Smooth muscle cell (in vitro differentiated cells): Measurements from ENCODE around the gene UPK3A. TPM values are rescaled to one million over a fixed set of nuclear protein-coding genes. Genes with fewer than 3 reads are reported as not detected.
"Not testable (repeated sequence)": the region's sequence is repeated elsewhere in the genome, so short reads cannot be mapped to it uniquely, and the experiment has no call there.

ENCODE experiments used
- DNase-seq: peaks from one replicate; lab custom pipeline; 2025; ENCODE audit not compliant: unreplicated experiment; lab: John Stamatoyannopoulos, UW
- H2AFZ ChIP-seq: fragments of 200-600 bp; sonication (generic); 2 replicates; pipeline ENCODE4 v1.6.0; 2016; ENCODE audit warnings: antibody characterized with exemption, low read depth, mild to moderate bottlenecking
- H3F3A ChIP-seq: fragments of 200-600 bp; sonication (generic); 2 replicates; pipeline ENCODE4 v1.6.0; 2017; ENCODE audit warnings: antibody characterized with exemption, low read depth
- H3K27ac ChIP-seq: fragments of 200-600 bp; sonication (generic); 2 replicates; pipeline ENCODE4 v1.5.1; 2016; ENCODE audit warnings: low read depth, mild to moderate bottlenecking
- H3K27me3 ChIP-seq: fragments of 200-600 bp; sonication (generic); 2 replicates; pipeline ENCODE4 v1.6.1; 2016; ENCODE audit warnings: low read depth, mild to moderate bottlenecking
- H3K36me3 ChIP-seq: fragments of 200-600 bp; sonication (generic); 2 replicates; pipeline ENCODE4 v1.5.1; 2016; ENCODE audit warnings: low read depth
- H3K4me1 ChIP-seq: fragments of 200-600 bp; sonication (generic); 2 replicates; pipeline ENCODE4 v1.5.1; 2016; ENCODE audit warnings: low read depth
- H3K4me2 ChIP-seq: fragments of 200-600 bp; sonication (generic); 2 replicates; pipeline ENCODE4 v1.6.0; 2016; ENCODE audit warnings: mild to moderate bottlenecking
- H3K4me3 ChIP-seq: fragments of 200-600 bp; sonication (generic); 2 replicates; pipeline ENCODE4 v1.5.1; 2016; ENCODE audit warnings: mild to moderate bottlenecking
- H3K79me2 ChIP-seq: fragments of 200-600 bp; sonication (generic); 2 replicates; pipeline ENCODE4 v1.6.0; 2016; ENCODE audit warnings: low read depth, mild to moderate bottlenecking
- H3K9ac ChIP-seq: fragments of 200-600 bp; sonication (generic); 2 replicates; pipeline ENCODE4 v1.6.0; 2016; ENCODE audit warnings: low read depth
- H3K9me3 ChIP-seq: fragments of 200-600 bp; sonication (generic); replicated peaks from 2 replicates; pipeline ENCODE4 v1.5.1; 2016; ENCODE audit warnings: low read depth
- H4K20me1 ChIP-seq: fragments of 200-600 bp; sonication (generic); 2 replicates; pipeline ENCODE4 v1.6.0; 2016; ENCODE audit warnings: low read depth
- WGBS: methylation state at CpG from one replicate; pipeline ENCODE4 v1.1.7; 2016; ENCODE audit warnings: low lambda C conversion rate; 5-methylcytosine and 5-hydroxymethylcytosine counted together
- polyA plus RNA-seq: library from polyadenylated mRNA; unstranded; fragments of >200 nt; fragmentation: Nextera tagmentation; extraction: Ambion mirVana; gene quantifications from 2 replicates; pipeline ENCODE4 v1.2.1, GENCODE V29; 2016
- total RNA-seq: library from RNA; depleted of rRNA; stranded (reverse); fragments of >200 nt; gene quantifications from 2 replicates; pipeline ENCODE4 v1.2.3, GENCODE V29; 2014
- TF ChIP-seq, protein P1 (sequence below): fragments of 200-600 bp; sonication (generic); IDR thresholded peaks from 2 replicates; pipeline ENCODE4 v1.5.1; 2017; ENCODE audit warnings: borderline replicate concordance, mild to moderate bottlenecking, antibody characterized with exemption; ENCODE audit not compliant: insufficient read depth, poor library complexity, severe bottlenecking

The UPK3A gene
- total and polyA plus RNA-seq, 2 experiments from 2014 or later = not detected

DNA sequence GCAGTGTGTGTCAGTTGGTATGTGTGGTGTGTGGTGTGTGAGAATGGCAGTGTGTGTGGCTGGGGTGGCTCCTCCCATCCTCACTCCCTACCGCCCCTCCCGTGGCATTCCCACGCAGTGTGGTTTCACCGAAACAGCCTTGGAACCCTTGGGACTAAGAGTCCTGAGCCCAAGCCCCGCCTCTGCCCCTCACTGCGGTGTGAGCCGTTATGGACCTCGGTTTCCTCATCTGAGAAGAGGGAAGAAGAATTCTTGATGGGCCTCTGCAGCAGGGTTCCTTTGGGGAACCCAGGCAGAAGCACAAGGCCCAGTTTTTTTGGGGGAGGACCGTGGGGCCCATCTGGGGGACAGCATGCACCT is 7.2 kb downstream of the UPK3A start:
- H3K9ac ChIP-seq = no peak overlapping the region
- H3K27ac ChIP-seq = no peak overlapping the region
- DNase-seq = no peak
- H4K20me1 ChIP-seq = no peaks in the 10 kb centered on the region
- no peaks in the 10 kb centered on the region for H3K79me2 ChIP-seq
- H3K4me3 ChIP-seq = no peak overlapping the region
- H3K4me2 ChIP-seq = no peak overlapping the region
- H2AFZ ChIP-seq = no peak overlapping the region
- WGBS = 83% methylated on average over 9 of the region's 9 CpGs
- no peaks in the 10 kb centered on the region for H3K27me3 ChIP-seq
- TF ChIP-seq, protein P1, sequence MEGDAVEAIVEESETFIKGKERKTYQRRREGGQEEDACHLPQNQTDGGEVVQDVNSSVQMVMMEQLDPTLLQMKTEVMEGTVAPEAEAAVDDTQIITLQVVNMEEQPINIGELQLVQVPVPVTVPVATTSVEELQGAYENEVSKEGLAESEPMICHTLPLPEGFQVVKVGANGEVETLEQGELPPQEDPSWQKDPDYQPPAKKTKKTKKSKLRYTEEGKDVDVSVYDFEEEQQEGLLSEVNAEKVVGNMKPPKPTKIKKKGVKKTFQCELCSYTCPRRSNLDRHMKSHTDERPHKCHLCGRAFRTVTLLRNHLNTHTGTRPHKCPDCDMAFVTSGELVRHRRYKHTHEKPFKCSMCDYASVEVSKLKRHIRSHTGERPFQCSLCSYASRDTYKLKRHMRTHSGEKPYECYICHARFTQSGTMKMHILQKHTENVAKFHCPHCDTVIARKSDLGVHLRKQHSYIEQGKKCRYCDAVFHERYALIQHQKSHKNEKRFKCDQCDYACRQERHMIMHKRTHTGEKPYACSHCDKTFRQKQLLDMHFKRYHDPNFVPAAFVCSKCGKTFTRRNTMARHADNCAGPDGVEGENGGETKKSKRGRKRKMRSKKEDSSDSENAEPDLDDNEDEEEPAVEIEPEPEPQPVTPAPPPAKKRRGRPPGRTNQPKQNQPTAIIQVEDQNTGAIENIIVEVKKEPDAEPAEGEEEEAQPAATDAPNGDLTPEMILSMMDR = no peak
- no peaks in the 10 kb centered on the region for H3F3A ChIP-seq
- no peaks in the 10 kb centered on the region for H3K9me3 ChIP-seq
- H3K36me3 ChIP-seq = no peaks in the 10 kb centered on the region
- H3K4me1 ChIP-seq = no peaks in the 10 kb centered on the region

DNA sequence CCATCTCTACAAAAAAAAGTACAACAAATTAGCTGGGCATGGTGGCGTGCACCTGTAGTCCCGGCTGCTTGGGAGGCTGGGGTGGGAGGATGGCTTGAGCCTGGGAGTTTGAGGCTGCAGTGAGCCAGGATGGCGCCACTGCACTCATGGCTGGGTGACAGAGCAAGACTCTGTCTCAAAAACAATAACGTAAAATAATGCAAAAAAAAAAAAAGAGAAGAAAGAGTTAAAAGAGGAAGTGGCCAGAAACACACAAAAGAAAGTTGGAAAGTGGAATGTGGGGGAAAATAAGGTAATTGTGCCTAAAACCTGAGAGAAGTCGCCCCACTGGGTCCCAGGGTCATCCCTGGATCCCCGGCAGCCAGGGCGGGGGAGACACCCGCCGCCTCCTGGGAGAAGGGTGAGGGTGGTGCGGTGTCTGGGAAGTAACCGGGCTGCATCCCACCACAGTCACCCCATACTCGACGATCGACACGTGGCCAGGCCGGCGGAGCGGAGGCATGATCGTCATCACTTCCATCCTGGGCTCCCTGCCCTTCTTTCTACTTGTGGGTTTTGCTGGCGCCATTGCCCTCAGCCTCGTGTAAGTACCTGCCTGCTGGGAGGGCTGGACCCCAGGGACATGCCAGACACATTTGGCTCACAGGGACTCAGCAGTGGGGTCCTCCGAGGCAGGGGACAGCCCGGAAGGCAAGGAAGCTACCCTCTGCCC is 8.1 kb downstream of the UPK3A start:
- no peak overlapping the region for H3K27ac ChIP-seq
- H3K9ac ChIP-seq = no peak overlapping the region
- no peak for DNase-seq
- no peaks in the 10 kb centered on the region for H3K9me3 ChIP-seq
- no peaks in the 10 kb centered on the region for H3F3A ChIP-seq
- no peak overlapping the region for H3K4me3 ChIP-seq
- no peaks in the 10 kb centered on the region for H3K79me2 ChIP-seq
- no peaks in the 10 kb centered on the region for H3K27me3 ChIP-seq
- no peaks in the 10 kb centered on the region for H3K36me3 ChIP-seq
- H3K4me1 ChIP-seq = no peaks in the 10 kb centered on the region
- TF ChIP-seq, protein P1 = no peak
- no peaks in the 10 kb centered on the region for H4K20me1 ChIP-seq
- WGBS = 93% methylated on average over 23 of the region's 23 CpGs
- H2AFZ ChIP-seq = no peak overlapping the region
- H3K4me2 ChIP-seq = no peak overlapping the region

DNA sequence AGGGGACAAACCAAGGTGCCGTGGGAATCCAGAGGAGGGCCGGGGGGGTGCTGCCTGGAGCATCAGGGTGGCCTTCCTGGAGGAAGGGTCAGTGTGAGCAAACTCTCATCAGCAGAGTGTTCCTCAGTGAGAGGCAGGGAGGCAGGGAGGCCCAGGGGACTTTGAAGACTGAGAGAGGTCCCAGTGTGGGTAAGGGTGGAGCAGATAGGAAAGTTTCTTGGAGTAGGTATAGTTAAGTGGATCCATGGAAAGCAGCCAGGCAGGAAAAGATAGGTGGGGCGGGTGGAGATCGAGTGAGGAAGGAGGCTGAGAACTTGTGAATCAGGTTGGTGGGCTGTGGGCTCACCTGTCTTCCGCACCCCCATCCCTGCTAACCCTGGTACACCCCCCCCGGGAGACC is 9.3 kb downstream of the UPK3A start:
- H3K79me2 ChIP-seq = no peaks in the 10 kb centered on the region
- no peak overlapping the region for H3K4me3 ChIP-seq
- no peaks in the 10 kb centered on the region for H3K36me3 ChIP-seq
- H3K27ac ChIP-seq = no peak overlapping the region
- no peak overlapping the region for H3K9ac ChIP-seq
- H4K20me1 ChIP-seq = no peaks in the 10 kb centered on the region
- 90% methylated on average over 6 of the region's 6 CpGs for WGBS
- no peaks in the 10 kb centered on the region for H3F3A ChIP-seq
- no peaks in the 10 kb centered on the region for H3K4me1 ChIP-seq
- no peak overlapping the region for H3K4me2 ChIP-seq
- no peak for DNase-seq
- TF ChIP-seq, protein P1 = no peak
- no peaks in the 10 kb centered on the region for H3K27me3 ChIP-seq
- no peak overlapping the region for H2AFZ ChIP-seq
- no peaks in the 10 kb centered on the region for H3K9me3 ChIP-seq

DNA sequence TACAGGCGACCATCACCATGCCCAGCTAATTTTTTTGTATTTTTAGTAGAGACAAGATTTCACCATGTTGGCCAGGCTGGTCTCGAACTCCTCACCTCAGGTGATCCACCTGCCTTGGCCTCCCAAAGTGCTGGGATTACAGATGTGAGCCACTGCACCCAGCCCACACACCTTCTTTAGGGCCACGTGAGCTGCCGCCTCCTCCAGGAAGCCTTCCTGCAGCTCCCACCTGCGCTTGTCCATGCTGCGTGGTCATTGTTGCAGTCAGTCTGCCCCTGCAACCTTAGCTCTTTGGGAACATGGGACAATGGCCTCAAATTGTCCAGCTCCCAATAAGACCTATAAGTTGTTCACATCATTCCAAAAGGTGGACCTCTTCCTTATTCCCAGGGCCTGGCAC is 10.3 kb downstream of the UPK3A start:
- not testable (repeated sequence) for H3F3A ChIP-seq, H4K20me1 ChIP-seq, H3K4me1 ChIP-seq, H3K4me2 ChIP-seq, H3K4me3 ChIP-seq, H3K27me3 ChIP-seq, DNase-seq, H3K9ac ChIP-seq, H3K79me2 ChIP-seq, H3K36me3 ChIP-seq, H3K27ac ChIP-seq, H2AFZ ChIP-seq, H3K9me3 ChIP-seq
- 93% methylated on average over 6 of the region's 6 CpGs for WGBS
